ENCODE data around the gene FTH1.
"Not testable (repeated sequence)": the region's sequence is repeated elsewhere in the genome, so short reads cannot be mapped to it uniquely, and the experiment has no call there.

FTH1 gene

GRCh38 chr11:61954851-61955421 lies 12.5 kb downstream of the FTH1 start:
- intact Hi-C loops (cut with DNase I), result no loop called here
- DNase-seq, result peak in 28 of 42 donors; percentile 1 to 78 (median 62)

- peak in 2 of 42 donors; percentile 22 to 40 for DNase-seq
- intact Hi-C loops (cut with DNase I), result no loop called here
Measured at GRCh38 chr11:61954106-61954850, 13.2 kb downstream of the FTH1 start.

- intact Hi-C loops (cut with DNase I), result not testable (repeated sequence)
Measured at GRCh38 chr11:61953632-61954031, 13.8 kb downstream of the FTH1 start.

GRCh38 chr11:61952882-61953281 lies 14.6 kb downstream of the FTH1 start:
- peak in 3 of 42 donors; percentile 13 to 32 (median 30) for DNase-seq
- intact Hi-C loops (cut with DNase I), result no loop called here

More at GRCh38 chr11:61953632-61954031, 13.8 kb downstream of the FTH1 start:
- DNase-seq, result peak in 1 of 42 donors; percentile 36

GRCh38 chr11:61951484-61952135 lies 15.8 kb downstream of the FTH1 start:
- intact Hi-C loops (cut with DNase I), result no loop called here
- DNase-seq, result peak in 3 of 42 donors; percentile 20 to 36 (median 22)

GRCh38 chr11:61950035-61950547 lies 17.3 kb downstream of the FTH1 start, which contains the start of gene BEST1:
Gene BEST1, plus strand, starts transcription at chr11:61950351. Its CDS starts 1,456 bp downstream, at chr11:61951807.
- peak; percentile 69 to 91 (median 80) for DNase-seq
- intact Hi-C loops (cut with DNase I), result no loop called here

GRCh38 chr11:61949169-61950034 lies 18.0 kb downstream of the FTH1 start:
- DNase-seq, result peak; percentile 88 to 99 (median 96)
- intact Hi-C loops (cut with DNase I), result loop anchor here (10.0 kb wide), 2 partner anchors 135 to 155 kb away; partner anchors contain the start of genes FEN1 and TMEM258

GRCh38 chr11:61948505-61948904 lies 18.9 kb downstream of the FTH1 start:
- intact Hi-C loops (cut with DNase I), result loop anchor here (10.0 kb wide), 2 partner anchors 136 to 154 kb away; partner anchors contain the start of genes FEN1 and TMEM258
- DNase-seq, result peak in 1 of 42 donors; percentile 27

GRCh38 chr11:61947486-61948210 lies 19.8 kb downstream of the FTH1 start:
- intact Hi-C loops (cut with DNase I), result loop anchor here (2.0 to 10.0 kb wide), 3 partner anchors 49 to 153 kb away; partner anchors contain the start of genes FEN1 and TMEM258
- DNase-seq, result peak; percentile 79 to 96 (median 91)

GRCh38 chr11:61946894-61947293 lies 20.5 kb downstream of the FTH1 start:
- DNase-seq, result no peak

GRCh38 chr11:61945191-61945590 lies 22.2 kb downstream of the FTH1 start:
- DNase-seq, result no peak
- intact Hi-C loops (cut with DNase I), result loop anchor here (10.0 kb wide), 2 partner anchors 140 to 150 kb away; partner anchors contain the start of genes FEN1 and TMEM258

More at GRCh38 chr11:61946894-61947293, 20.5 kb downstream of the FTH1 start:
- intact Hi-C loops (cut with DNase I), result loop anchor here (2.0 to 10.0 kb wide), 3 partner anchors 48 to 152 kb away; partner anchors contain the start of genes FEN1 and TMEM258

- peak in 2 of 42 donors; percentile 13 to 32 for DNase-seq
- intact Hi-C loops (cut with DNase I), result loop anchor here (10.0 kb wide), 2 partner anchors 144 to 146 kb away; partner anchors contain the start of genes FEN1 and TMEM258
Measured at GRCh38 chr11:61940466-61940865, 27.0 kb downstream of the FTH1 start.

GRCh38 chr11:61935861-61936260 lies 31.6 kb downstream of the FTH1 start:
- intact Hi-C loops (cut with DNase I), result no loop called here
- DNase-seq, result no peak

- intact Hi-C loops (cut with DNase I), result no loop called here
- no peak for DNase-seq
Measured at GRCh38 chr11:61930933-61931332, 36.5 kb downstream of the FTH1 start.

GRCh38 chr11:61928606-61929005 lies 38.8 kb downstream of the FTH1 start:
- DNase-seq, result peak in 1 of 42 donors; percentile 16
- intact Hi-C loops (cut with DNase I), result no loop called here

GRCh38 chr11:61927501-61927900 lies 39.9 kb downstream of the FTH1 start:
- intact Hi-C loops (cut with DNase I), result no loop called here
- DNase-seq, result no peak

- DNase-seq, result no peak
- intact Hi-C loops (cut with DNase I), result no loop called here
Measured at GRCh38 chr11:61926235-61926634, 41.2 kb downstream of the FTH1 start.

Measured in head of caudate nucleus (tissue), 42 donors.